ENCODE results near the gene SLC29A2. TPM values are rescaled to one million over a fixed set of nuclear protein-coding genes. Genes with fewer than 3 reads are reported as not detected.

Gene SLC29A2, protein sequence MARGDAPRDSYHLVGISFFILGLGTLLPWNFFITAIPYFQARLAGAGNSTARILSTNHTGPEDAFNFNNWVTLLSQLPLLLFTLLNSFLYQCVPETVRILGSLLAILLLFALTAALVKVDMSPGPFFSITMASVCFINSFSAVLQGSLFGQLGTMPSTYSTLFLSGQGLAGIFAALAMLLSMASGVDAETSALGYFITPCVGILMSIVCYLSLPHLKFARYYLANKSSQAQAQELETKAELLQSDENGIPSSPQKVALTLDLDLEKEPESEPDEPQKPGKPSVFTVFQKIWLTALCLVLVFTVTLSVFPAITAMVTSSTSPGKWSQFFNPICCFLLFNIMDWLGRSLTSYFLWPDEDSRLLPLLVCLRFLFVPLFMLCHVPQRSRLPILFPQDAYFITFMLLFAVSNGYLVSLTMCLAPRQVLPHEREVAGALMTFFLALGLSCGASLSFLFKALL
- total RNA-seq (2014; rRNA removed; shearing (Covaris generic)) = 1.9 and 3.0 TPM in 2 replicates

DNA sequence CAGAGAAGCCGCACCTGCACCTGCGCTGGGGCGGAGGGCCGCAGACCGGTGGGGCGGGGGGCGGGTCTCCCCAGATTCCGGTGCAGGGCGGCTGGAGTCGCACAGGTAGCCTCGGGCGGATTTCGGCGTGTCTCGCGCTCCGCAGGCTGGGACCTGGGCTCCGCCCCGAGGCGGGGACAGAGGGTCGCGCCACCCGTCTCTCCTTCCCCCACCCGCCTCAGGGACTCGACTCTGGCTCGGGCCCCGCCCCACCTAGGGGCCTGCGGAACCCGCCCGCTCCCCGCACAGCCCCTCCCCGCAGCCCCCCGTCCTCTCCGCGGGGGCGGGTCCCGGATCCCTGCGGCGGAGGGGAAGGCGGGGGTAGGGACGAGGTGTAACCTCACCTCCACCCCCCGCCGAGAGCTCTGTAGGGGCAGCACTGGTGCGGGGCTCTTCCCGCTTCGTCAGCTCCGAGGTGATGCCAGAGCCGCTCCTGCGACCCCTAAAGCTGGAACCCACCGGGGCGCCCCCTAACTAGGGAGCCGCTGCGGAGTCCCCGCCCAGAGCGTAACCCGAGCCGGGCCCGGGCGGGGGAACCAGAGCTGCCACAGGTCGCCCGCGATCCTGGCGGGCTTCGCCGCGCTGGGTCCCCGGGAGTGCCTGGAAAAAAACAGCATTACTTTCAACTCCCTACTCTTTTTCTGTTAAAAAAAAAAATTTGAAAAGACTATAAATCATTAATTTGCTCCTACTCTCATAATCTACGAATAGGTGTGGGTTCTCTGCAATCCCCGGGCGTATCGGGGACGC lies at the start of gene SLC29A2:
TSS of gene SLC29A2 (minus strand) at position 134 of the 789 bp plus-strand sequence. CDS start 169 bp downstream, outside the sequence.
- in situ Hi-C loops (cut with HindIII; ENCODE audit: low sequenced_read_pairs) = no loop called here
- DNase-seq (ENCODE audit: low spot score) = peak; percentile 67

DNA sequence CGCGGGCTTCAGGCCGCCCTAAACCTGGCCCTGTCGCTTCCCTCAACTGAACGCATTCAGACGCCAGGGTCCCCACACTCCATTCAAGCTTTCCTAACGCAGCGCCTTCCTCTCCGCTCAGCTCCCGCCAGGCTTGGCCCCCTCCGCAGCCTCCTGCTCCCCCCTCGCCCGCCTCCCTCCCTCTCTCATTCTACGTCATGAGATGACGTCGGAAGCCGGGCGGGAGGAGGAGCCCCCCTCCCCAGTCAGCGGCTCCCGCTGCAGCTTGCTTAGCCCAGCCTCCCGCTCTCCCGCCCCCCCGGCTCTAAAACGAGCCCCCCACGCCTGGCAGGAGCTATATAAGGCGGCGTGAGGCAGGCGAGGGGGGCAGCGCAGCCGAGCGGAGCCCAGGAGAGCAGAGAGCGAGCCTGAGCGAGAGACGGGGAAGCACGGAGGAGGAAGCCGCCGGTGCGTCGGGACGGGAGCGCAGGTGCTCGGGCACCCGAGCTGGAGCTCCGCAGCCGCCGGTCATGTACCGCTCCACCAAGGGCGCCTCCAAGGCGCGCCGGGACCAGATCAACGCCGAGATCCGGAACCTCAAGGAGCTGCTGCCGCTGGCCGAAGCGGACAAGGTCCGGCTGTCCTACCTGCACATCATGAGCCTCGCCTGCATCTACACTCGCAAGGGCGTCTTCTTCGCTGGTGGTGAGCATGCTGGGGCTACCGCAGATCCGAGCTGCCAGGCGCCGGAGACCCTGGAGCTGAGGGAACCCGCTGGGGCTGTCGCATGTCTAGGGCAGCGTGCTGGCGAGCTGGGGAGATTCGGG lies 49.3 kb upstream of the SLC29A2 start, which contains the start of gene NPAS4:
TSS of gene NPAS4 (plus strand) at position 365 of the 806 bp plus-strand sequence. CDS start at position 510, 145 bp downstream.
- DNase-seq (ENCODE audit: low spot score) = peak; percentile 89
- in situ Hi-C loops (cut with HindIII; ENCODE audit: low sequenced_read_pairs) = no loop called here

DNA sequence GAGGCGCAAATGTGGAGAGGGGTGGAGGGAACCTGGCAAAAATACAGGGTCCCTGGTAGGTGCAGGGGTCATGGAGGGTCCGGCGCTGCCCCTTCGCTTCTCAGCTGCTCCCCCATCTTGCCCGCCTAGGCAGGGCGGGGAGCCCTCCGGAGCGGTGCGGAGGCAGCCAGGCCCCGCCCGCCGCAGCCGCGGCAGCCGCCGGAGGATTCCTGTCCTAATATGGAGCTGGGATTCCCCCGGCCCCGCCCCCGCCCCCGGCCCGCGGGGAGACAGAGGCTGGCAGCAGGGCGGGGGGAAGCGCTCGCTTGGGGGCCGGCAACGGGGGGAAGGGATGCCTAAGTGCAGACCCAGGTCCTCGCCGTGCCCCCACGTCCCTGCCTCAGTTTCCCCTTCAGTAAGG lies 48.3 kb upstream of the SLC29A2 start:
- peak; percentile 36 for DNase-seq (ENCODE audit: low spot score)
- in situ Hi-C loops (cut with HindIII; ENCODE audit: low sequenced_read_pairs) = no loop called here

DNA sequence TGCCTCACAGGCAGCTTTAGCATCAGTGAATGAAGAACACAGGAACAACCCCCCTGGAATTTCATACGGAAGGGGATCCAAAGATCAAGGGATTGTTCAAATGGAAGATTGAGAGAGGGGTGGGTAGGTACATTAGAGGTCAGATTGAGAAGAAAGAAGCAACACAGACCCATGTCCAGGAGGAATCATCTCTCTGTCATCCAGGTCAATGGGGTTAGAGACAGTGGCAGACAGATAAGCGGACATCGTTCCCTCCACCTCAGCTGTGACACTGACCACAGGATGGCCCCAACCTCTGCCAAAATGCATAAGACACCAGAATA lies 47.4 kb upstream of the SLC29A2 start:
- in situ Hi-C loops (cut with HindIII; ENCODE audit: low sequenced_read_pairs) = no loop called here
- DNase-seq (ENCODE audit: low spot score) = no peak

DNA sequence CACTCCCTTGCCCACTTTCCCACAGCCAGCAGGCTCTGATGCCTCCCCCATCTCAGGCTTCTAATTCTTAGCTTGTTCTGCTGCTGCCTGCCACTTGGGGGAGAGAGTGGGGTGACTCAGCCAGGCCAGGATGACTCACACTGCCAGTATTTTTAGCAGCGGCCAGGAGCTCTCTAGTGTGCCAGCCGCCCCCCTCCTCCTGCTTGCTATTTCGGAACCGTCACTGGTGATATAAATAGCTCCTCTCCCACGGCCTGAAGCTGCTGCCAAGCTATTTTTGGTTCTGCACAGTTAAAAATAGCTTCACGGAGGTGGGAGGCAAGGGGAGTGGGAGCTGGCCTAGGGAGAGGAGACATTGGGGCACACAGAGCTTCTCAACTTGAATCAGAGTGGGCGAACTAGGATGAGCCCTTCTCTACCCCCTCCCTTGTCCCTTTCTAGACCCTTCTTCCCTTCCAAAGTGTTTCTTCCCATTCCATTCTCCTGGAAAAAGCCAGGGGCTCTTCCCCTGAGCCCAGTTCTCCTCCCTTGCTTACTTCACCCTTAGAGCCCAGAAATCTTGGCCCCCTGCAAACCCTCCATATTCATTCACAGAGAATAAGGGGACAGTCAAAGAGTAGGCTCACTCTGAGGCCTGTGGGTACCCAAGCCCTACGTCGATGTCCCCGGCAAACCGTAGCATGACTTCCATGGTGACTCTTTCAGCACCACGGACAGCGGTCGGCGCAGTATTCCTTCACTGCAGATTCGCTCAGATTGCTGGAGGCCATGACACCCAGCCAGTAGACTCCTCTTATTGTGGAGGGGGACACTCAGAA lies 46.8 kb upstream of the SLC29A2 start:
- in situ Hi-C loops (cut with HindIII; ENCODE audit: low sequenced_read_pairs) = no loop called here
- DNase-seq (ENCODE audit: low spot score) = peak; percentile 96

DNA sequence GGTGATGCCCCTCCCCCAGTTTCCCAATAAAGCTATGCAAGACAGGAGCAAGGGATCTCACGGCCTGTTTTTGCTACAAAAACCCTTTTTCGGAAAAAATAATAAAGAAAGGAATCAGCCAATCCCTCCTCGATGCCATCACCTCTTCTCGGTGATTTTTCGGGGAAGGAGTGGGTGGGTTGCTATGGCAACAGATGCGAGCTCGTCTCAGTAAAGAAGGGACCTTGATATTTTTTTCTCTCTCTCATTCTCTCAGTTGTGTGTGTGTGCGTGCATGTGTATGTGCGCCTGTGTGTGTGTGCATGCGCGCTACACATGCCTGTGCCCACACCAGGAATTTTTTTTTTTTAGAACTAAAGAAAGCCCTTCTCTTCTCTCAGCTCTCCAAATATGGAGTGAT lies 45.4 kb upstream of the SLC29A2 start:
- DNase-seq (ENCODE audit: low spot score) = no peak
- in situ Hi-C loops (cut with HindIII; ENCODE audit: low sequenced_read_pairs) = no loop called here

DNA sequence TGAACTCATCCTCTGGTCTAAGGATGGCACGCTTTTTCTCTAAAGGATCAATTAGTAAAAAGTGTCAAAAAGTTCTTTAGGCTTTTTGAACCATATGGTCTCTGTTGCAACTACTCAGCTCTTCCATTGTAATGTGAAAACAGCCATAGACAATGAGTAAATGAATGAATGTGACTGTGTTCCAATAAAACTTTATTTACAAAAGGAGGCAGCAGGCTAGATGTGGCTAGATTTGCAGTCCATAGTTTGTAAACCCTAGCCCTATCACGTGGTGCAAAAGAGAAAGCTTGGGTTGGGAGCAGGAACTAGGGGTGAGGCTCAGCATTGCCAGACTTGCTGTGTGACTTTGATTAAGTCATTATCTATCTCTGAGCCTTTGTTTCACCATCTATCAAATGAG lies 43.9 kb upstream of the SLC29A2 start:
- no peak for DNase-seq (ENCODE audit: low spot score)
- in situ Hi-C loops (cut with HindIII; ENCODE audit: low sequenced_read_pairs) = no loop called here

DNA sequence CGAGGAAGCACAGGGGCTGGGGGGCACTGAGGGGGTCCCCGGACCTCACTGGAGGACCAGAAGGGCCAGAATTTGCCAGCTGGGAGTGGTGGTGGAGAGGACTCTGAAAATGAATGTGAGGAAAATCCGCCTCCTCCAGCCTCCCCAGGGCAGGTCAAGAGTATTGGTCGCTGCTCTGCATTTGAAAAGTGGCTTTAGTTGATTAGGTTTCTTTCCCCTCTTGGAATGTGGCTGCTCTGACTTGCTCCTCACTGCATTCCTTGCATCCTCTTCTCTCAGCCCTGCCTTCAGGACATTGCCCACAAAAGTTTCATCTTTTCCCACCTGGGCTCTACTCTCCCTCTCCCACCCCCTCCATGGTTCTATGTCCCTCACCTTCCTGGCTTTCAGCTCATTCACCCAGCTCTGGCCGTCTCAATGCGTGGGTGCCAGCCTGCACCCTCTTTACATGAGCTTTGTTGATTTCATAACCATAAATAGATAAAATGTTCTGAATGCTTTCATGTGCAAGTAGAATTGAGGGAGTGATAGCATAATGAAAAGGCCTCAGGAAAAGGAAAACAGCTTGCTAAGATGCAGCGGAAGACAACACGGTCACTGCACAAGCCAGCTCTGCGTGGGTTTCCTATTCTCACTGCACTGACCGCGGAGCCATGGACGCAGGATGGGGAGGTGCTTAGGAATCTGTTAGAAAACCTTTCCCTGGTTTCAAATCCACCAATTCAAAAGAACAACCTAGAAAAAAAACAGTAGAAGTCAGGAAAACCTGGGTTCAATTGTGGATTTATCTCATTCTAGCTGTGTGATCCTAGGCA lies 42.8 kb upstream of the SLC29A2 start:
- in situ Hi-C loops (cut with HindIII; ENCODE audit: low sequenced_read_pairs) = no loop called here
- no peak for DNase-seq (ENCODE audit: low spot score)

DNA sequence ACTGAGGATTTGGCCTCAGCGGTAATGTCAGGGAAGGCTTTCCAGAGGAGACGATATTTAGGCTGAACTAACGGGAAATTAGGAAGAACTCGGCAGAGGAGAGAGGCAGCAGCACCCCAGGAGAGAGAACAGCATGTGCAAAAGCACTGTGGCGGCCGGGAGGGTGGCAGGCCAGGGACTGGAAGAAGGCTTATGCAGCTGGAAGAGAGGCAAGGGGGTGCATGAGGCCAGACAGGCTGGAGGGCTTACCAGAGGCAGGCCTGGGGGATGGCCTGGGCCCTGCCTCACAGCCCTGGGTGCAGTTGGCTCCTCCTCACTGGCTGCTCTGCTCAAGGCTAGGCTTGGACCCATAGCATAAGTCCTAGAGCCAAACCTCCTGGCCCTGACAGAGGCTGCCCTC lies 41.6 kb upstream of the SLC29A2 start:
- no peak for DNase-seq (ENCODE audit: low spot score)
- in situ Hi-C loops (cut with HindIII; ENCODE audit: low sequenced_read_pairs) = no loop called here

DNA sequence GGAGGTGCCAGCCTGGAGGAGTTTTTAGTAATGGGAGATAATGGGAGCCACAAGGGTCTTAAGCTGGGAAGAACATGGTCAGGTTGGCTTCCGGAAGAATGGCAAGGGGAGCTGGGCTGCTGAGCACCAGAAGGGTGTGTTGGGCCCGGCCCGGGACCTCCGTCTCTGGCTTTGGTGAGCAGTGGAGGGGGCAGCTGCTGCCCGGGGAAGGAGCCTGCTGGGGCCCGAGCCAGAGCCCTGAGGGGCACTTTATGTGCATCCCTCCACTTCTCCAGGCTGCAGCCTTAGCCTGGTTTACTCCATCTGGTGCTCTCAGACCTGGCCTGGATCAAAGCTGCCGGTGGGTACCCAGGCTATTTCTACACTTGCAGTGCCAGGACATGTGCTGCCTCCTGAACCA lies 40.5 kb upstream of the SLC29A2 start:
- no peak for DNase-seq (ENCODE audit: low spot score)
- in situ Hi-C loops (cut with HindIII; ENCODE audit: low sequenced_read_pairs) = no loop called here

DNA sequence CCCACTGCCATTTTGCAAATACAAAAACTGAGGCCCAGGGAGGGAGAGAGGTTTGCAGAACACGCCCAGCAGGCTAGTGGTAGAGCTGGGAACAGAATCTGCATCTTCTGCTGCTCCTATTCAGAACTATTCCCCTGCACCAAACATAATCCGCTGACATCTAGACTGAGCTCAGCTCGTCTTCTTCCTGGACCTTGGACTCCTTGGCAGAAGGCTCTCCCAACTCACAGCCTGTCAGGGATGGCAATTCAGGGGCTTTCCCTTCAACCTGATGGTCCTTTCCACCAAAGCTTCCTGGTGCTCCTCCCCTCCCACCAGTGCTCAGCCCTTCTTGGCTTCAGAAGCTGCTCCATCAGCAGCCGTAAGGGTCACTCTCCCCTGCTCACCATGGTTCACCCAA lies 39.8 kb upstream of the SLC29A2 start:
- DNase-seq (ENCODE audit: low spot score) = no peak
- in situ Hi-C loops (cut with HindIII; ENCODE audit: low sequenced_read_pairs) = no loop called here

DNA sequence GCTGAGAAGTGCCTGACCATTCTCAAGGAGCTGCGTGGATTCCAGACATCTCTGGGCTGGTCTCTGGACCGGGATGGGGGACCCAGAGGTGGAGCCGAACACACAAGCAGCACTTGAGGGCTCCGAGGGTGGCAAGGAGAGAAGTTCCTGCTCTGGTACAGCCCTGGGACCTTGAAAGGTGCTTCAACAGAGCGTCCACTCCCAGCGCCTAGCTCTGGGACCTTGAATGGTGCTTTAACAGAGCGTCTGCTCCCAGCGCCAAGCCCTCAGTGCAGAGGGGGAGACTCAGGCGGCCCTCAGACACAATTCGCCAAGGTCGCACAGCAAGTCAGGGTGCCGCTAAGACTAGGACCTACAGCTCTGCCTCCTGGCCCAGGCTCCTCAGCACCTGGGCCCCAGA lies 38.6 kb upstream of the SLC29A2 start:
- in situ Hi-C loops (cut with HindIII; ENCODE audit: low sequenced_read_pairs) = no loop called here
- no peak for DNase-seq (ENCODE audit: low spot score)

DNA sequence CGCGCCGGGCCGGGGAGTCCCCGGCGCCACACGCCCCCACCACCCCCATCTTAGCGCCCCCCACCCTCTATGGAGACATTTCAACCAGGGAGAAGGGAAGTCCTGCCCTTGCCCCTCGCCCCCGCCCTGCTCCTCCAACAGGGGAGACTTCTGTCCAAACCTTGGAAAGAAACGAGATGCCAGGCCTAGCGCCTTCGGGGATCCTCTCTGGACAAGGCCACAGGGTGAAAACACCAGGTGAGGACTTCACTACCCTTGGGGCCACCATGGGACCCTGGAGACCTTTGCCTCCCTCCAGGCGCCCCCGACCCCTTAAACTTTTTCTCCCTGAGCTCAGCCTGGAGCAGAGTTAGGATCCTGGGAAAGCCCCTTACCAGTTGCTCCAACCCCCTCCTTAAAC lies 37.7 kb upstream of the SLC29A2 start:
- in situ Hi-C loops (cut with HindIII; ENCODE audit: low sequenced_read_pairs) = no loop called here
- no peak for DNase-seq (ENCODE audit: low spot score)

DNA sequence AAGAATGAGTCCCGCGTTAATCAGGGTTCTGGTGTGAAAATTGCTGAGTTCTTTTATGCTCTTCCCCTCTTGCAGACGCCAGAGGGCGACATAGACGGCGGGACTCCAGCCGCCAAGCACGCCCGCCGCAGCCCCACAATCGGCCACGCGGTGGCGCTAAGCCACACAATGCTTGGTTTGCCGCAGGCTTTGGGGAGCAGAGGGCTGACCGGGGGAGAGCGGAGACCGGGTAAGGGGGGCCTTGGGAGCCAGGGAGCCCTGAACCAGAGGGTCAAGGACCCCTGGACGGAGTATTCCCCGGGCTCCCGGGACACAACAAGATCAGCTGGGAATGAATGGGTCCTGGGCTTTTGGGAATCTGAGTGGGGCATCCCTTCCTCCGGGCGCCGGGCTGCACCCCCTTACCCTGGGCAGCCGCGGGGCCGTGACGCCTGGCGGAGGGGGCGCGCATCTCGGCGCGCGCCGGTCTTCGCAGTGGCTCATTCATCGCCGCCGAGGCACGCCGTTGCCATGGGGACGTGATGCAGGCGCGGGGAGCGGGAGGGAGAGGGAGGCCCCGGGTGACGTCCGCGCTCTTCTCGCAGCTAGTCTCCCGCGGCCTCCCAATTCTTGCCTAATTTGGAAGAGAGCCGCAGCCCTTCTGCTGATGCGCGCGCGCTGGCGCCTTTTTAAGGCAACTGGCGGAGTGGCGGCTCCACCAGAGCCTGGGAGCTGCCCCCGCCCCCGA lies 37.1 kb upstream of the SLC29A2 start:
- in situ Hi-C loops (cut with HindIII; ENCODE audit: low sequenced_read_pairs) = no loop called here
- DNase-seq (ENCODE audit: low spot score) = peak; percentile 89

DNA sequence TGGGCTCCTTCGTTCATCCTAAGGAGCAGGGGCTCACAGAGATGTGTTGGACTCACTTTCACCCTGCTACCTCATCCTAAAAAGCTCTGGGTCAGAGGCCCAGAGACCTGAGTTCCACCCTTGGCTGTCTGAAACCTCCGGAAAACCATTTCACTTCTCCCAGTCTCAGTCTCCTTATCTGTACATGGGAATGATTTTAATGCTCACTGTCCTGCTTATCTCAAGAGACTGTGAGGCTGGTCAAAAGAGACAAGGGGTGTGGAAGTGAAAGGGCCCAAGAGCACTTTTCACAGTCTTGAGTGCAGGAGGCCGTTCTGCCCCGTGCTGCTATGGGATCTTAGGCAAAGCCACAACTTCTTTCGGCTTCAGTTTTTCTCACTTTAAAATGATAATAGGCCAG lies 36.1 kb upstream of the SLC29A2 start:
- in situ Hi-C loops (cut with HindIII; ENCODE audit: low sequenced_read_pairs) = no loop called here
- no peak for DNase-seq (ENCODE audit: low spot score)

DNA sequence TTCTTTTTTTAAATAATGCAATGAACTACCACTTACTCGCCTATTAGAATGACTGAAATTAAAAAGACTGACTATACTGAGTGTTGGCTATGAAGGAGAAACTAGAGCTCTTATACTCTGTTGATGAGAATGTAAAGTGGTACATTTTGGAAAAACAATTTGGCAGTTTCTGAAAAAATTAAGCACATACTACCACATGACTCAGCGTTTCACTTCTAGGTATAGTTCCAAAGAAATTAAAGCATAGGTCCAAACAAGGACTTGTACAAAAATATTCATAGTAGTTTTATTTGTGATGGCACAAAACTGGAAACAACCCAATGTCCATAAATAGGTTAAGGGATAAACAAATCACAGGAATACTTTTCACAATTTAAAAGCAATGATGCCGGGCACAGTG lies 22.4 kb upstream of the SLC29A2 start:
- in situ Hi-C loops (cut with HindIII; ENCODE audit: low sequenced_read_pairs) = no loop called here
- DNase-seq (ENCODE audit: low spot score) = no peak

DNA sequence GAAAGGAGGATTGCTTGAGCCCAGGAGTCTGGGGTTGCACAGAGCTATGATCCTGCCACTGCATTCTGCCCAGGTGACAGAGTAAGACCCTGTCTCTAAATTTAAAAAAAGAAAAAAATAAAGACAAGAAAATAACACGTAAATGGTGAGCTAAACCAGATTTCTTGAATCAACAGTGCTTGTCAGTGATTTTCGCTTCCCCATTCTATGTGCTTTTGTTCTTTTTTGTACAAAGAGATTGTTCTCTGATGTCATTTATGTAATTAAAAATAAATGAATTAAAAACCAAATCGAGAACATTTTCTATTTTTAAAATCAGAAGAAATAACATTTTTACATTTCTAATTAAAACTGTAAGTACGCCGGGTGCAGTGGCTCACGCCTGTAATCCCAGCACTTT lies 19.8 kb upstream of the SLC29A2 start:
- DNase-seq (ENCODE audit: low spot score) = no peak
- in situ Hi-C loops (cut with HindIII; ENCODE audit: low sequenced_read_pairs) = no loop called here
